ENCODE data around the gene CIAO1. TPM values are rescaled to one million over a fixed set of nuclear protein-coding genes. Genes with fewer than 3 reads are reported as not detected.

The CIAO1 gene
- polyA plus RNA-seq, 1 experiment, result 90.0 TPM

DNA sequence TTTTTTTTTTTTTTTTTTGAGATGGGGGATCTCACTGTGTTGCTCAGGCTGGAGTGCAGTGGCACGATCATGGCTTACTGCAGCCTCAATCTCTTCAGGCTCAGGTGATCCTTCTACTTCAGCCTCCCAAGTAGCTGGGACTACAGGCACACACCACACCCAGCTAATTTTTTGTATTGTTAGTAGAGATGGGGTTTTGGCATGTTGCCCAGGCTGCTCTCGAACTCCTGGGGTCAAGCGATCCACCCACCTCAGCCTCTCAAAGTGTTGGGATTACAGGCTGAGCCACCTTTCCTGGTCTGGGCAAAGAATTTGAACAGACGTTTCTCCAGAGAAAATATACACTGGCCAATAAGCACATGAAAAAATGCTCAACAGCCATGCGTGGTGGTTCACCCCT is 42.2 kb downstream of the CIAO1 start:
- TF ChIP-seq, protein P1, sequence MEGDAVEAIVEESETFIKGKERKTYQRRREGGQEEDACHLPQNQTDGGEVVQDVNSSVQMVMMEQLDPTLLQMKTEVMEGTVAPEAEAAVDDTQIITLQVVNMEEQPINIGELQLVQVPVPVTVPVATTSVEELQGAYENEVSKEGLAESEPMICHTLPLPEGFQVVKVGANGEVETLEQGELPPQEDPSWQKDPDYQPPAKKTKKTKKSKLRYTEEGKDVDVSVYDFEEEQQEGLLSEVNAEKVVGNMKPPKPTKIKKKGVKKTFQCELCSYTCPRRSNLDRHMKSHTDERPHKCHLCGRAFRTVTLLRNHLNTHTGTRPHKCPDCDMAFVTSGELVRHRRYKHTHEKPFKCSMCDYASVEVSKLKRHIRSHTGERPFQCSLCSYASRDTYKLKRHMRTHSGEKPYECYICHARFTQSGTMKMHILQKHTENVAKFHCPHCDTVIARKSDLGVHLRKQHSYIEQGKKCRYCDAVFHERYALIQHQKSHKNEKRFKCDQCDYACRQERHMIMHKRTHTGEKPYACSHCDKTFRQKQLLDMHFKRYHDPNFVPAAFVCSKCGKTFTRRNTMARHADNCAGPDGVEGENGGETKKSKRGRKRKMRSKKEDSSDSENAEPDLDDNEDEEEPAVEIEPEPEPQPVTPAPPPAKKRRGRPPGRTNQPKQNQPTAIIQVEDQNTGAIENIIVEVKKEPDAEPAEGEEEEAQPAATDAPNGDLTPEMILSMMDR (IDR thresholded peaks at IDR 0.05; ENCODE audit: insufficient read depth, low read depth, low read length), result no peak
- H3K36me3 ChIP-seq (ENCODE audit: control insufficient read depth, insufficient read depth, low read length), result no peaks in the 10 kb centered on the region; the same call in none of the 2 replicates
- ChIA-PET CTCF (interaction anchor here (2.1 kb wide), 1 partner anchor 13 kb away, joined by 6 read pairs; no protein-coding TSS in a partner anchor), POLR2A (no interaction called here)
- DNase-seq (ENCODE audit: low read depth), result no peak
- H3K4me3 ChIP-seq (ENCODE audit: low read depth, low read length), result no peak overlapping the region
- no peaks in the 10 kb centered on the region for H3K27me3 ChIP-seq (ENCODE audit: control insufficient read depth, insufficient read depth, low read length)

DNA sequence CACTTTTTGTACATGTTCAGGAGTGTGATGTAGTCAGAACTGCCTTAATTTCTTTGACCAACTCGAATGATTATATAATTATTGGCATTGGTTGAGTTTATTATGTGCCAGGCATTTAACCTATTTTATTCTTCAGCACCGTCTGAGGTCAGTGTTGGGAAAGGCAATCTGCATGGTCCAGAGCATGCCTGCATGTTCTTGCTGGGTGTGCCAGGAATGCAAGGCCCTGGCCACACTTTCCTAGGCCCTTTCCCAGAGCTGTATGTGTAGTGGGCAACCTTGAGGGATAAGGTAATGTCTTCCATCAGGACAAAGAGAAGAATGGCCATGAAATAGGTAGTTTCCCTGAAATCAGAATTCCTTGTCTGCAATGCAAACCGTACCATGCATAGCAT is 49.0 kb downstream of the CIAO1 start:
- POLR2A ChIA-PET, result no interaction called here
- CTCF ChIA-PET, result interaction anchor here (1.2 kb wide), 1 partner anchor 194 kb away, joined by 4 read pairs; no protein-coding TSS in a partner anchor
- DNase-seq (ENCODE audit: low read depth), result no peak
- Histone ChIP-seq H3K36me3 (ENCODE audit: control insufficient read depth, insufficient read depth, low read length) (no peaks in the 10 kb centered on the region), H3K4me3 (ENCODE audit: low read depth, low read length) (no peak overlapping the region), H3K27me3 (ENCODE audit: control insufficient read depth, insufficient read depth, low read length) (no peaks in the 10 kb centered on the region)
- TF ChIP-seq, protein P1 (IDR thresholded peaks at IDR 0.05; ENCODE audit: insufficient read depth, low read depth, low read length), result no peak

DNA sequence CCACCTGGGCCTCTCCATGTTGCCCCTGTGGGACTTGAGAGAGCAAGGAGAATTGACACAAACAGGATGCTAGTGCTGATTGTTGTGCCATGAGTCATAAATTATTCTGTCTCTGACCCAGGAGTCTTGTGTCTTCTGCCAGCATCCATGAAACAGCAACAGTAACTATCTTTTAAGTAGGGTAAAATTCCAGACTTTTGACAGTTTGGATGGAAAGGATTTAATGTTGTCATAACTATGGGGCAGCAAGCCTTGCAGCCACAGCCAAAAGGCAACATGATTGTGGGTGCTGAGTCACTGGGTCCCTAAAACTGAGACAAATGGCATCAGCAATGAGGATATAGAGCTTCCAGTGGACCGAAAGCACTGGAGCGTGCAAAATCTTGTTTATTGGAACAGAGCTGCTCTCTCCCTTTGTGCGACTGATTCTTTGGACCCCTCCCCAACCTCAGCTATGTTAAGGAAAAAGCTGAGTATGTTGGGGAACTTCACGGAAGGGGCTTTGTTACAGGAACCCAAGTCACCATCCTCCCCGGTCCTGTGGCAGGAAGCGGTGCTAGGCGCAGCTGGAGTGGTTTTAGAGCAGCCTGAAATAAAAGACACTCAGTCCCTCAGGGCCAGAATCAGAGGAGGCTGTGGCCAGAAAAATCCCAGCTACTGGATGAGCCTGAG is 49.5 kb downstream of the CIAO1 start:
- ChIA-PET CTCF (interaction anchor here (1.2 kb wide), 1 partner anchor 194 kb away, joined by 4 read pairs; no protein-coding TSS in a partner anchor), POLR2A (no interaction called here)
- DNase-seq (ENCODE audit: low read depth), result peak; percentile 46
- Histone ChIP-seq H3K4me3 (ENCODE audit: low read depth, low read length) (no peak overlapping the region), H3K36me3 (ENCODE audit: control insufficient read depth, insufficient read depth, low read length) (no peaks in the 10 kb centered on the region), H3K27me3 (ENCODE audit: control insufficient read depth, insufficient read depth, low read length) (no peaks in the 10 kb centered on the region)
- TF ChIP-seq, protein P1 (IDR thresholded peaks at IDR 0.05; ENCODE audit: insufficient read depth, low read depth, low read length), result no peak

DNA sequence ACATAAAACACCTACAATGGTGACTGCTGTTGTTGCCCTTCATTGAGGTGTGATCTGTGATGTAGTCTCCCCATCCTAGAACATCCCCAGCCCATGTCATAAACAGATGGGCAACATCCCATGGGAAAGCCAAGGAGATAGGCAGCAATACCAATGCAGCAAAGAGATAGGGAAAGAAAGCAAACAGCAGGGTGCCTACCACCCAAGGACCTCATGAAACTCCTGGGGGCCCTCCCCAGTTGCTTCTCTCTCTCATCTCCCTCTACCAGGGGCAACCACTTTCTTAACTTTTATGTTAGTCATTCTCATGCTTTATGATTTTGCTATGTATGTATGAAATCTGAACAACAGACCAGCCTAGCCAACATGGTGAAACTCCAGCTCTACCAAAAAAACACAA is 51.0 kb downstream of the CIAO1 start:
- TF ChIP-seq, protein P1 (IDR thresholded peaks at IDR 0.05; ENCODE audit: insufficient read depth, low read depth, low read length), result no peak
- no peak for DNase-seq (ENCODE audit: low read depth)
- ChIA-PET POLR2A (no interaction called here), CTCF (no interaction called here)
- Histone ChIP-seq H3K27me3 (ENCODE audit: control insufficient read depth, insufficient read depth, low read length) (peaks cover 3% of the 10 kb centered on the region; the same call in 1 of the 2 replicates), H3K36me3 (ENCODE audit: control insufficient read depth, insufficient read depth, low read length) (no peaks in the 10 kb centered on the region), H3K4me3 (ENCODE audit: low read depth, low read length) (no peak overlapping the region)

DNA sequence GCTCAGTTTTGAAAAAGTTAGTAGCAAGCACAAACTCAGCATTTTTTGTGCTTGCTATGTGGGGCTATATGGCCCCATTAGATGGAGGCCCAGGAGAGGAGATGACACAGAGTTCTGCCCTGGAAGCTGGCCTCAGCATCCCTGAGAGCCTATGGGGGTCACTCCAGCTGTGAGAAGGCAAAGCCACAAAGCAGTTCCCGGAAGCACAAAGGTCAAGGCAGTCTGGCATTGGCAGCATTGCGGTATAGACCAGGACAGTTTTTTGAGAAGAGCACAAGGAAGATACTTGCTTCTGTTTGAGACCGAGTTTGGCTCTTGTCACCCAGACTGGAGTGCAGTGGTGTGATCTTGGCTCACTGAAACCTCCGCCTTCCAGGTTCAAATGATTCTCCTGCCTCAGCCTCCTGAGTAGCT is 51.6 kb downstream of the CIAO1 start:
- Histone ChIP-seq H3K27me3 (ENCODE audit: control insufficient read depth, insufficient read depth, low read length) (peaks cover 3% of the 10 kb centered on the region; the same call in 1 of the 2 replicates), H3K36me3 (ENCODE audit: control insufficient read depth, insufficient read depth, low read length) (no peaks in the 10 kb centered on the region), H3K4me3 (ENCODE audit: low read depth, low read length) (no peak overlapping the region)
- ChIA-PET POLR2A (no interaction called here), CTCF (no interaction called here)
- TF ChIP-seq, protein P1 (IDR thresholded peaks at IDR 0.05; ENCODE audit: insufficient read depth, low read depth, low read length), result no peak
- DNase-seq (ENCODE audit: low read depth), result no peak

Measured in BJ (cell line).